Panc1 (cell line): ENCODE data around the gene VANGL2. TPM values are rescaled to one million over a fixed set of nuclear protein-coding genes. Genes with fewer than 3 reads are reported as not detected.

Experiments used
- ATAC-seq: fragments of 200-7000 bp; cut with Tn5 transposase; 2 replicates; pipeline ENCODE4 v1.9.1; 2020; ENCODE audit warnings: mild to moderate bottlenecking, moderate library complexity
- BruUV-seq: library from RNA; stranded (reverse); fragments of 400-500 nt; replicated peaks from 2 replicates; lab custom pipeline; 2021; lab: Mats Ljungman, UMichigan
- CTCF ChIA-PET: fragments of 300-600 bp; sonication (Branson Sonifier 250); formaldehyde crosslinking; loops from one replicate; lab custom pipeline; 2022; ENCODE audit warnings: antibody characterized with exemption; lab: Charles Lee
- POLR2A ChIA-PET: fragments of 300-600 bp; sonication (Branson Sonifier 250); formaldehyde crosslinking; loops from one replicate; lab custom pipeline; 2022; ENCODE audit warnings: antibody characterized with exemption; lab: Charles Lee
- DNase-seq: peaks from one replicate; pipeline ENCODE4 v3.0.0-alpha.2; 2010; ENCODE audit warnings: low read depth, low spot score
- H3K27ac ChIP-seq: 2 replicates; pipeline ENCODE4 v1.5.1; 2011; ENCODE audit warnings: mild to moderate bottlenecking, low read length, inconsistent platforms
- H3K27me3 ChIP-seq: fragments of 200-500 bp; sonication (Bioruptor generic); 2 replicates; pipeline ENCODE4 v1.6.0; 2014; ENCODE audit warnings: low read length, inconsistent platforms; ENCODE audit not compliant: control insufficient read depth, insufficient read depth
- H3K36me3 ChIP-seq: fragments of 200-500 bp; sonication (Bioruptor generic); 2 replicates; pipeline ENCODE4 v1.5.1; 2014; ENCODE audit warnings: inconsistent platforms, mild to moderate bottlenecking, low read length, moderate library complexity; ENCODE audit not compliant: control insufficient read depth, insufficient read depth
- H3K4me1 ChIP-seq: 2 replicates; pipeline ENCODE4 v1.5.1; 2011; ENCODE audit warnings: inconsistent platforms, mild to moderate bottlenecking, low read length, moderate library complexity; ENCODE audit not compliant: control insufficient read depth, insufficient read depth
- H3K4me3 ChIP-seq, 2 experiments: 2 replicates each; pipeline ENCODE4 v1.5.1; 2011 to 2012; ENCODE audit warnings: low read depth in 2 of 2, low read length in 2 of 2, mild to moderate bottlenecking in 2 of 2, inconsistent platforms in 1 of 2, moderate library complexity in 1 of 2
- H3K9me3 ChIP-seq: fragments of 200-500 bp; sonication (Bioruptor generic); 2 replicates; pipeline ENCODE4 v1.5.1; 2014; ENCODE audit warnings: low read depth, mild to moderate bottlenecking, inconsistent platforms, low read length, moderate library complexity; ENCODE audit not compliant: control insufficient read depth, insufficient read depth
- CTCF ChIP-seq: fragments of 450-650 bp; IDR thresholded peaks from 2 replicates; pipeline ENCODE4 v1.5.1; 2017; ENCODE audit warnings: mild to moderate bottlenecking
- POLR2AphosphoS5 ChIP-seq: IDR thresholded peaks from 2 replicates; pipeline ENCODE4 v1.6.1; 2012; ENCODE audit warnings: mild to moderate bottlenecking, low read depth, low read length, moderate library complexity
- REST ChIP-seq, 2 experiments: IDR thresholded peaks; 2 replicates each; pipeline ENCODE4 v1.6.1; 2011 to 2012; ENCODE audit warnings: low read depth in 2 of 2, control low read depth in 1 of 2, low read length in 1 of 2, mild to moderate bottlenecking in 1 of 2, moderate library complexity in 1 of 2; ENCODE audit not compliant: insufficient read depth in 1 of 2
- SIN3A ChIP-seq: IDR thresholded peaks from 2 replicates; pipeline ENCODE4 v1.6.1; 2012; ENCODE audit warnings: low read depth, mild to moderate bottlenecking, low read length, moderate library complexity, borderline replicate concordance; ENCODE audit not compliant: insufficient read depth
- TCF7L2 ChIP-seq: IDR thresholded peaks from 2 replicates; pipeline ENCODE4 v1.6.1; 2011; ENCODE audit warnings: mild to moderate bottlenecking, low read depth, low read length, inconsistent platforms
- in situ Hi-C: cut with HindIII; loops from 2 replicates; pipeline ENCODE4 v1.10.0; 2016; ENCODE audit warnings: low sequenced_read_pairs, low pct_unique_long_range_greater_than_20kb
- intact Hi-C: fragments of 100-400 bp; cut with micrococcal nuclease; formaldehyde crosslinking; loops from one replicate; pipeline ENCODE4 v1.10.0; 2022; ENCODE audit not compliant: unreplicated experiment
- total RNA-seq: library from RNA; stranded (reverse); gene quantifications from one replicate; pipeline ENCODE4 v1.2.1, GENCODE V29; 2021; ENCODE audit not compliant: unreplicated experiment

VANGL2 gene
- total RNA-seq, 1 experiment from 2014 or later, result 0.10 TPM

- POLR2A ChIA-PET, result no interaction called here
- intact Hi-C loops, result no loop called here
- DNase-seq, result no peak
- in situ Hi-C loops, result no loop called here
- Histone ChIP-seq H3K27ac (no peak overlapping the region), H3K4me3 (no peak overlapping the region), H3K27me3 (no peaks in the 10 kb centered on the region), H3K4me1 (0 out of 2 replicates have a peak, but pooled peaks cover 12% of the 10 kb centered on the region), H3K9me3 (no peaks in the 10 kb centered on the region), H3K36me3 (no peaks in the 10 kb centered on the region)
- no TSS peak for BruUV-seq
- CTCF ChIA-PET, result no interaction called here
- ATAC-seq, result no peak
- TF ChIP-seq TCF7L2, result no peak
- TF ChIP-seq REST (IDR thresholded peaks at IDR 0.05; ENCODE audit: insufficient read depth in 1 of 2, low read depth in 2 of 2, low read length in 1 of 2), result no peak
- no peak for TF ChIP-seq CTCF
- TF ChIP-seq POLR2AphosphoS5, result no peak
Measured at GRCh38 chr1:160439718-160440117, 39.4 kb downstream of the VANGL2 start.

GRCh38 chr1:160446945-160447600, 46.7 kb downstream of the VANGL2 start:
- CTCF ChIA-PET, result interaction anchor here (0.6 kb wide), 1 partner anchor 366 kb away, joined by 6 read pairs; the partner anchor contains the start of gene KCNJ9
- intact Hi-C loops, result no loop called here

More at GRCh38 chr1:160446945-160447600, 46.7 kb downstream of the VANGL2 start:
- H3K27ac ChIP-seq, result no peak overlapping the region
- BruUV-seq, result no TSS peak
- H3K36me3 ChIP-seq, result no peaks in the 10 kb centered on the region
- H3K27me3 ChIP-seq, result no peaks in the 10 kb centered on the region; the same call in 1 of the 2 replicates
- in situ Hi-C loops, result no loop called here
- POLR2A ChIA-PET, result no interaction called here
- H3K9me3 ChIP-seq, result no peaks in the 10 kb centered on the region
- DNase-seq (no peak), ATAC-seq (no peak)
- no peak for TF ChIP-seq REST (IDR thresholded peaks at IDR 0.05; ENCODE audit: insufficient read depth in 1 of 2, low read depth in 2 of 2, low read length in 1 of 2)
- no peak for TF ChIP-seq SIN3A
- TF ChIP-seq TCF7L2, result no peak
- TF ChIP-seq POLR2AphosphoS5, result no peak
- TF ChIP-seq CTCF, result no peak
- H3K4me1 ChIP-seq, result no peaks in the 10 kb centered on the region
- no peak overlapping the region for H3K4me3 ChIP-seq
